Stimulated activated CD4-positive, alpha-beta T cell treated with anti-CD3 and anti-CD28 coated beads, Interleukin-15, amount 100 ng/mL, for 48 hours (primary cell): ENCODE results near the gene PDZK1IP1.
A peak's percentile ranks its signal among the peaks of the same experiment; 100 is the strongest.
"Not testable (repeated sequence)": the region's sequence is repeated elsewhere in the genome, so short reads cannot be mapped to it uniquely, and the experiment has no call there.

Source experiments
- DNase-seq, 2 donors: peaks; one replicate each; pipeline ENCODE4 v3.0.0-alpha.2; 2020; ENCODE audit warnings: low read depth in 2 of 2

PDZK1IP1 gene

DNA sequence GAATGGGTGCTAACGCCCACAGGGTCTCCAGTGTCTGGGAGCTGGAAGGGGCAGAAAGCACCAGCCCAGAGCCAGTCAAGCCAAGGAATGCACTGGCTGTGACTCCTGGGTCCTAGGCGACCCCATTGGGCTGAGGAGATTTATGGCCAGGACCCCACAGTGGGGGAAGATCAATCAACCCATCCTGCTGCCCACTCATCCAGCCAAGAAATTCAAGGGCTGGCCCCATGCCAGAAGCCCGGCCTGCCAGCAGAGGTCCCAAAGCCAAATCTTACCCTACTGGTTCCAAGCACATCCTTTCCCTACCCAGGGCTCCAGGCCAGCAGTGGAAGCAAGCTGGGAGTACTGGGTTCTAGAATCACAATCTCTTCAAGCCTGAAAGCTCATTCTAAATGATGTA is 6.8 kb upstream of the PDZK1IP1 start:
- DNase-seq = no peak

DNA sequence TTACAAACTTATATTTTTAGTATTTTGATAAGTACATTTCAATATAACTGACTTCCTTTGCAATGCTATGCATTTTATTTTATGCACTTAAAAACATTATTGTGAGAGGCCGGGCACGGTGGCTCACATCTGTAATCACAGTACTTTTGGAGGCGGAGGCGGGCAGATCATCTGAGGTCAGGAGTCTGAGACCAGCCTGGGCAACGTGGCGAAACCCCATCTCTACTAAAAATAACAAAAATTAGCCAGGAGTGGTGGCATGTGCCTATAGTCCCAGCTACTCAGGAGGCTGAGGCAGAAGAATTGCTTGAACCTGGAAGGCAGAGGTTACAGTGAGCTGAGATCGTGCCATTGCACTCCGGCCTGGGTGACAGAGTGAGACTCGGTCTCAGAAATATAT is 6.1 kb upstream of the PDZK1IP1 start:
- not testable (repeated sequence) for DNase-seq

DNA sequence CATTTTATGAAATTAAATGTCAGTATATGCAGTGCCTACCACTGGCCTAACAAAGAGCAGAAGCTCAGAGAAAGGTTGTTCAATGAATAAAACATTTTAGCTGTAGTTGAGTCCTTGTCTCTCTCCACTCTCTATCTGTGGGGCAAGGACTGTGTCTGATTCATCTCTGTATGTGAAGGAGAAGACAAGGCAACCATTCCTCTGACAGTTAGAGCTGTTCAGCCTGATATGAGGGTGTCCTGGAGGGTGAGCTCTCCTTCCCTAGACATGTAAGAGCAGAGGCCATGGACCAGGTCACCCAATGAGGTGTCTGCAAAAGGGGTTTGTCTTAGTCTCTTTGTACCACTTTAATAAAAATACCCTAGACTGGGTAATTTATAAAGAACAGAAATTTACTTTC is 4.5 kb upstream of the PDZK1IP1 start:
- DNase-seq = no peak

DNA sequence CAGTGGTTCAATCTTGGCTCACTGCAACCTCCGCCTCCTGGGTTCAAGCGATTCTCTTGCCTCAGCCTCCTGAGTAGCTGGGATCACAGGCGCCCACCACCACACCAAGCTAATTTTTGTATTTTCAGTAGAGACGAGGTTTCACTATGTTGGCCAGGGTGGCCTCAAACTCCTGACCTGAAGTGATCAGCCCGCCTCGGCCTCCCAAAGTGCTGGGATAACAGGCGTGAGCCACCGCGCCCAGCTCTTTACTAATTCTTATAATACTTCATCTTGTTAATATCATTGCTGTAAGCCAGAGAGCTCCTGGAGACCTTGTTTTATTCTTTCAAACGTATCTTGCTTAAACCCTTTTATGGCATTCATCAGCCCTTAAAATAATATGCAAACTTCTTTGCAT is 3.7 kb upstream of the PDZK1IP1 start:
- DNase-seq = not testable (repeated sequence)

DNA sequence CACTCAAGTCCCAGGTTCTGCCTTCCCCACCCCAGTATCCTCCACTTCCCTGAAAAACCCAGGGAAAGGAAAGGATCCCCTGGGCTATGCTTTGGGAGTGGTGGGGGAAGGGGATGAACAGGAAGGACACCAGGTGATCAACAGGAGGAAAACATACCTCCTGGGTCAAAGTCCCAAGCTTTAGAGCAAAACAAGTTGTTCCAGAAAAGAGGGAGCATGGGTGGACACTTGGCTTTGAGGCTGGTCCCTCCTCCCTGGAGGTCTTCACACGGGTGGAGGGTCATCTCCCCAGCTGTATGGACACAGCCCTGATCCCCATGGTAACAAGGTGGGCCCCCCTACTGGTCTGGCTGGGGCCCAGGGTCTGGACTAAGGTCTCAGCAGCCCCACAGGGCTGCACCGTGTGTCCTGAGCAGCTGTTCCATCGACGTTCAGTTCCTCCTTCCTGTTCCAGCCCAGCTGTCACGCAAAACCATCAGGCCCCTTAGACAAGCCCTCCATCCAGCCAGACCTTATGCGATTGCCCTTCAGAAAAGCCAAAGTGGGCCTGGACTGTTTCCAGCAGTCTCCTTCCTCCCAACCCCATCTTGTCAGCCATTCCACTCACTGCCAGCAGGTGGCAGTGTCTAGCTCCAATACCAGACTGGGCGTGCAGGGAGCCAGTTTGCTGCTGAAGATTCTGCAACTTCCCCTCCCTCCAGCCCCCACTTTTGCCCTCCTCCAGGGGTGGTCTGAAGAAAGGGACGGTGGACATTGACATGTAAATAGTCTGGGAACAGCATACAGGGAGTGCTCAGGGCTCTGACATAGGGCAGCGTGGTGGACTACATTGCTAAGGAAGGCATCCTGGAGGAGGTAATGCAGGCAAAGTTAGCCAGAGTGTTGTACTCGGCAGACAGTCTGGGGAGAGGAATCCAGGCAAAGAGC is 2.9 kb upstream of the PDZK1IP1 start:
- peak; percentile 32 to 49 for DNase-seq

DNA sequence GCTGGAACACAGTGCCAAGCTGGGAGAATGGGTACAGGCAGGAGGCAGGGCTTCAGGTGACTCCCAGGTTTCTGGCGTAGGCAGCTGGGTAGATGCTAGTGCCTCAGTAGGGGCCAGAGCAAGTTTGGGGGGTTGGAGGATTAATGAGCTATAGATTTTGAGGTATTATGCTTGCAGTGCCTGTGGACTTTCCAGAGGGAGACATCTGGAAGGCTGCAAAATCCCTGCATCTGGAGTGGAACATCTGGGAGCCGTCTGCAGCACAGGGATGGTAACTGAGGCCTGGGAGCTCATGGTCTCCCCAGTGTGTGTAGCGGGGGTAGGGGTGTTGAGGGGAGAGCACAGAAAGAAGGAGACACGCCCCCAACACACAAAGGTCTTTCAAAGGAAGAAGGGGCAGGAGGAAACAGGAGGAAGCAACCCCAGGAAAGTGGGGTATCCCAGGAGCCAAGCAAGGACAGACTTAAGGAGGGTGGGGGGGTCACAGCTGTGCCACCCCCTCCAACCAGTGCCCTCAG is 2.2 kb upstream of the PDZK1IP1 start:
- no peak for DNase-seq

DNA sequence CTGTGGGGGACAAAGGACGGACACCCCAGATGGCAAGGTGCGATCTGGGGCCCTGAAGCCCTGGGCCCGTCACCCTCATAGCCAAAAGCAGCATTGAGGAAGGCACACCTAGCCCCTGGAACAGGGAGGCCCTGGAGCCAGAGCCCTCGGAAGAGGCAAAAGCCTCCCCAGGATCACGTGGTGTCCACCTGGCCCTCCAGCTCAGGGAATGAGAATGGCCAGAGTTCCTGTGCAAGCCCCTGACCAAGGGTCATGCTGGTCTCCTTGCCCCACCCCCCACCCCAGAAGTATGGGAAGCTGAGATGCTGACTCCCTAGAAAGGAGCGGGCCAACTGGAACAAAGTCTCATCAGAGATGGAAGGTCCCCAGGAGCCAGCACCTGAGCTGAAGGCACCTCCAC is 1.0 kb upstream of the PDZK1IP1 start:
- DNase-seq = no peak

DNA sequence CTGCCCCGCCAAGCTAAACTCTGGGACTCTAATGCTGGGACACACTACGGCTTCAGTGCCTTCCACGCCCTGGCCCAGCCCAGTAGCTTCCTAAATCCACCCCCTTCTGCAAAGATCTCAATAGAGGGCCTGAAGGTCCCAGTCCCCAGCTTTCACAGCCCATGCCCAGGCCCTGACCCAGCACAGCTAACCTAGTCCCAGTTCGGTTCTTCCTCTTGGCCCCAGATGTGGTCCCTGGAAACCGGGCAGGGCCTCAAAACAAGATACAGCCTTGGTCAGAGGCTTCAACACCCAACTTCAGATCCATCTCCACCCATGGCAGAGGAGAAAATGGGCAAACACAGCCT is 646 bp upstream of the PDZK1IP1 start:
- no peak for DNase-seq

DNA sequence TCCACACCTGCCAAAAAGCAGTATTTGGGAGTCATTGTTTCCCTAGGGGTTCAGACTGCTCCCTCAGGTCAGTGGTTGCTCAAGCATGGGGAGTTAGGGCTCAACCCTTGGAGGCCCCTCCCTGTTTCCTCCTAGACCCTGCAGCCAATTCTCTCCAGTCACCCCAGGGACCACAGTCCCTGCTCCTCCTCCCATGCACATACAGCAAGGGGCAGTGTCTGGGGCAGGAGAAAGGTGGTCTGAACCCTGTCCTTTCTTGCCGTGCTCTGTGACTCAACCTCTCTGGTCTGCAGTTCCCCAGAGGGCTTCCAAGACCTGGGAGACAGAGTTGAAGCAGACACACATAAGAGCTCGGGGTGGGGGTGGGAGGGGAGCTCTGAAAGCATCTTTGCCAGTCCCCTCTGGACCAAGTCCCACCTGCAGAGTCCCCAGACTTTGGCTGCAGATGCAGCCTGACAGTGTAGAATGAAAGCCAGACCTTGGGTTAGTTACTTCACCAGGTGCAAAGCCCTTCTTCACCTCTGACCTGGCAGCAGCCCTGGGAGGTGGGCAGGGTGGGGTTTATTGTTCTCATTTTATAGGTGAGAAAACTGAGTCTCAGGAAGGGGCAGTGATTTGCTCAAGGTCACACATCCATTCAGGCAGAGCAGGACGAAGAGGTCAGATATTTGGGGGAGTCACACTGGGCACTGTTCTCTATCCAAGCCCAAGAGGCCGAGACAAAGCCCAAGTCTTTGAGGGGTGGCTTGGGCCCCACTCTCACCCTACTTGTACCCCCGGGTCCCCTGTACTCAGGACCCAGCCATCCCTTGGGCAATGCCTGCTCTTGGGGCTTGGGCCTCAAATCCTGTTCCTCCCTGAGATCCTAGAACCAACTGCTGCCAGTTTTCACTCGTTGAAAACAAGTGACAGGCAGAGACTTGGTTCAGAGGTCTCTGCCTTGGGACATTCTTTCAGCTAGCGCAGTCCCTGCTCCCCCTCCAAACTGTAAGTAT is 748 bp downstream of the PDZK1IP1 start:
- no peak for DNase-seq

DNA sequence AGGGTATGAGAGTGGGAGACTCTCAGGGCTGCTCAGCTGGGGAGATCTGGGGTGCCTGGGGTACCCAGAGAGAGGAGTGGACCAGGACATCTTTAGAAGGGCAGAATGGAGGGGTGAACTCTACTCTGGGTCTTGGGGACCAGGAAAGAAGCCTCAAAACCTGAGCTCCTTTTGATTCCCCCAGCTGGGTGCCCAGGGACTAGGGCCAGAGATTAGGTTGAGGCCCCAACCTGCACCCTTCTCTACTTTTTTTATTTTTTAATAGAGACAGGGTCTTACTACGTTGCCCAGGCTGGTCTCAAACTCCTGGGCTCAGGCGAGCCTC is 1.9 kb downstream of the PDZK1IP1 start:
- DNase-seq = no peak

DNA sequence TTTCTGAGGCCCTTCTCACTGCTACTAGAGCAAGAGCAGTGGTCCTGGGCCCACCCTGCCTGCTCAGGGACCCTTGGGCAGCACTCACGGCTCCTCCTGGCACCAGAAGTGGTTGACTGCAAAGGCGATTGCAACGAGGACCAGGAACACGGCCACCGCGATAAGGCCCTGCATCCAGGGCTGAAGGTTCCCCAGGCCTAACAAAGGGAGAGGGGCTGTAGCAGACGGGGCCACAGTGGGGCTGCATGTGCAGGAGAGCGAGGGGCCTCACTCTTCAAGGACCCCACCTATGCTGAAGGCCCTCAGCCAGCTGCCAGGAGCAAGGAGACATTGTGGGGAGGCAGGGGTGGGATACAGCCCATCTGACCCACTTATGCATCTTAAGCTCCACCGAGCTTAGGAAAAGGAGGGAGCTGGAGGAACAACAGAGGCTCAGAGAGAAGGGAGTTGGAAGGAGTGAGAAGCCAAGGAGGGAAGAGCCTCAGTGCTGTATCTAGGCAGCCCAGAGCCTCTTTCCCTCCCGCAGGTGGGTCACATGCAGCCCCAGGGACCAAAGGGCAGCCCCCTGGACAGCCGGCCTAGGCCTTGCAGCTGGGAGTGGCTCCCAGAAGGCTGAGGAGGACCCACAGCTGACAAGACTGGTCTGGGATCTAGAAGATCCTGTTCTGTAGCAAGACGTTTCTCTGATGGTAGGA is 2.5 kb downstream of the PDZK1IP1 start:
- DNase-seq = no peak

DNA sequence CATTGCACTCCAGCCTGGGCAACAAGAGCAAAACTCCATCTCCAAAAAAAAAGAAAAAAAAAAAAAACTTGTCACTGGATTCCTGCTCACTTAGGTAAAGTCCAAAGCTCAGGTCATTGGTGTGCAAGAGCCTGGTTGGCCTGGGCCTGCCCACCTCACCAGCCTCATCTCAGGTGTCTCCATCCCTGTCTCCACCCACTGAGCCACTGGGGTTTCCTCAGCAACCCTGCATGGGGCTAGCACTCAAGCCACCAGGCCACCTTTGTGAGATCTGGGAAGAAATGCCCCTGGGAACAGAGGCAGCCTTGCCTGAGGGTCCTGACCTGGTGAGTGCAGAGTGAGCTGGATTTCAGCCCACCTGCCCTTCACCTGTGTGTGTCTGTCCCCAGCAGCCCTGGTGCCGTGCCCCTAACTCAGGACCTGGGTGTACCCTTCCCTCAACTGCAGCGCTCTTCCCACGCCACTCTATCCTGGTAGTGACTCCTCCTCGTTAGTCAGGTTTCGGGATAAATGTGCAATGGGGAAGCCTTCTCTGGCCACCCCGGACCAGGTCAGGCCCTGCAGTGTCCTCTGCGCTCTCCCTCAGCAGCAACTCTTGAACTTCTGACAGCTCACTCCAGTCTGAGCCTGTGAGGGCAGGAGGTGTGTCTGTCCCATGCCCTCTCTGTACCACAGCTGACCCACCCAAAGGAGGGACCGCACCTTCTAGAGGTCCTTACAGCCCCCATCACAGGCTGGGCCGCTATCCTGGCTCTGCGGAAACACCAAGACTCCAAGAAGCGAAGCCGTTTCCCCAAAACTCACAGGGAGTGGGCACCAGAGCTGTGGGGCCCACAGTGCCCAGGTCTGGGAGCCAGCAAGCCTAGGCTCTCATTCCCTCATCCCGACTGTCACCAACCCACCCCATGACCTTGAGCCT is 3.3 kb downstream of the PDZK1IP1 start:
- no peak for DNase-seq

DNA sequence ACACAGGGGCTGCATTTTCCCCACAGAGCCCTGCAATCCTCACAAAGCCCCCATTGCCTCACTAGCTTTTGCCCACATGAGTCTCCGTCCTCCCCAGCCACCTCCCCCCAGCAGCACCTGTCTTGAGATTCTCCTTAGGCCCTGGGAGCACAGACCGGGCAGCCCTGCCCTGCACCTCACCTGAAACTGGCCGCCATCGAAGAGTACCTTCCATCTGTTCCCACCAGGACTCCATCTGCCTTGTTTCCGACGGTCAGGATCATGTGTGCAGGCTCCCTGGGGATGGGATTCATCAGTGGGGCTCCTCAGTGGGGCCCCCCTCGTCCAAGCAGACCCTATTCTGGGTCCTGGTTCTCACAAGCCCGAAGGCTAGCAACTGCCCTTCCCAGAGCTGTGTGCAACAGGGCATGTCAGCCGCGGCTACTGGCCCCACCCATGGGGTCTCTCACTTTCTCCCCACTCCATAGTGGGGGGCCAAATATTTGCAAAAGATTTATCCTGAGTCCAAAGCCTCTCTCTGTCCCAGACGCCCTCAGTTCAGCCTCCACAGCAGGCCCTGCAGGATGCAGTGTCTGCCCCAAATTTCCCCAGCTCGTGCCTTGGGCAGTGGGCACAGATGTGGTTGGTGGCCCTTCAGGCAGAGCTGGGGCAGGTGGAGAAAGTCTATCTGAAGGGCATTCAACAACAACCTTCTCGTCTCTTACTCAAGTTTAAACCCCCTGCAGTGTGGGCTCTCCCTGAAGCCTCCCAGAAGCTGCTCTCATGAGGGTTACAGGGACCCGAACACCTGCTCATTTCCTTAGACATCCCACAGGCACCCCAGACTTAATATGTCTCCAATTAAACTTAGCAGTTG is 4.8 kb downstream of the PDZK1IP1 start:
- DNase-seq = no peak

DNA sequence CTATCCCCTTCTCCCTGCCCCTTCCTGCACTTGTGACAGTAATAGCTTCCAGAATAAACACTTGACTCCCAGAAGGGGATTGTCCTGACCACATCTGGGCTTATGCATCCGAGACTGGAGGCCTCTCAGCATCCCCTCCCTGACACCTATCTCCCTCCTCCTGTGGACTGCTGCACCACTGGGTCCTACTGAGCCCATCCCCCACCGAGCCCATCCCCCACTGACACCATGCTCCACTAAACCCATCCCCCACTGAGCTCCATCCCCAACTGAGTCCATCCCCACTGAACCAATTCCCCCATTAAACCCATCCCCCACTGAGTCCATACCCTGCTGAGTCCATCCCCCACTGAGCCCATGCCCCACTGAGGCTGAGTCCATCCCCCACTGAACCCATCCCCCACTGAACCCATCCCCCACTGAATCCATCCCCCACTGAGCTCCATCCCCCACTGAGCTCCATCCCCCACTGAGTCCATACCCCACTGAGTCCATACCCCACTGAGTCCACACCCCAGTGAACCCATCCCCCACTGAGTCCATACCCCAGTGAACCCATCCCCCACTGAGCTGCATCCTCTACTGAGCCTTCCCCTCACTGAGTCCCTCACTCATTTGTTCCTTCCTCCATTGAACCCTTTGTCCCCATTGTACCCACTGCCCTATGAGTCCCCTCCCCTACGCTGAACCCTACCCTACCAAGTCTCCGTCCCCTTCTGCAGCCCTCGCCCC is 5.6 kb downstream of the PDZK1IP1 start:
- no peak for DNase-seq

DNA sequence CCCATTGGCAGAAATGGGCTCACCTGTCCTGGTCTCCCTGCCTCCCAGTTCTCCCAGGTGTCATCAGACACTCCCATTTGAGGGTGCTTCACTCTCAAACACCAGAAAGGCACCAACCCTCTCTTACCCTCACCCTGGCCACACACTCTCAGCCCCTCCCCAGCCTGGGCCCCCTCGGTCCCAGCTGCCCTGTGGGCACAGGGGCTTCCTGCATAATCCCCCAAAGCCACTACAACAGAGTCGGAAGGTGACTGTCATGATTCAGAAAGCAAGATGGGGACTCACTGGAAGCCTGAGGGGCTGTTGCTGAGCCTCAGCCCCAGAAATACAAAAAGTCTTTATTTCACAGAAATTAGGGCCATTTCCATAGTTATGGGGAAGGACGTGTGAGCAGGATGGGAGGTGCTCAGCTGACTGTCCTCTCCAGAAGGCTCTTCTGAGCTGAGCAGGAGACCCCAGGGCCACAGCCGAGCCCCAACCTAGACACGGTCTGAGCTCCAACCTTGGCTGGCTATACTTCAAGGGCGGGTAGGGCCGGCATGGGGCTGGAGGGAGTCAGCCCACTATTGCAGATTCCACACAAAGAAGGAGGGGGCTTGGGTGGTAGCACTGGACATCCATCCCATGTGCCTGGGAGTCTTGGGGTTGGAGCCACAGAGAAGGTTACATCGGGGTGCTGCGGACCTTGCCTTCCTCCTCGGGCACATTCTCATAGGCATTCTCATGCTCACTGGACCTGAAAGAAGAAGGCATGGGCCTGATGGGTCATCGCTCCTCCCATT is 6.3 kb downstream of the PDZK1IP1 start:
- no peak for DNase-seq

DNA sequence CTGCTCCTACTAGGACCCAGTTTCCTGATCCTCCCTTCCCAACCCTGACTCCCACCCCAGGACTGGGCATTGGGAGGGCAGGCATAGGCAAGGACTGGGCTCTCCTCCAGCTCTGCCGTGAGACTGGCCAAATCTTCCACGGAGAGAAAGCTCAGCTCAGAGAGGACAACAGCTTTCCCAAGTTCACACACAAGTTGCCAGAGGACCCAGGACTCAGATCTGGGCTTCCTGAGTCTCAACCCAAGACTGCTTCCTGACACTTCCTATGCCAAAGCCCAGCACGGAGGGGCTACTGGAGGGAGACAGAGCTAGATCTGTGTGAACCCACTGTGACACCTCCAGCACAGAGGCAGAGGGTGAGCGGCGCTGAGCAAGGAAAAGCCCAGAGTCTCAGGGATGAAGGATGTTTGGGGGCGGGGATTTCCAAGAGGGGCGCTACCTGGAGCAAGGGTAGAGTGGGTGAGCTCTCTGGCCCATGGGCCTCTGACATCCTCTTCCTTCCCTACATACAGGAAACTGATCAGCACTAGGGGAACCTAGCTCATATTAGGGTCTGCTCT is 7.1 kb downstream of the PDZK1IP1 start:
- no peak for DNase-seq

DNA sequence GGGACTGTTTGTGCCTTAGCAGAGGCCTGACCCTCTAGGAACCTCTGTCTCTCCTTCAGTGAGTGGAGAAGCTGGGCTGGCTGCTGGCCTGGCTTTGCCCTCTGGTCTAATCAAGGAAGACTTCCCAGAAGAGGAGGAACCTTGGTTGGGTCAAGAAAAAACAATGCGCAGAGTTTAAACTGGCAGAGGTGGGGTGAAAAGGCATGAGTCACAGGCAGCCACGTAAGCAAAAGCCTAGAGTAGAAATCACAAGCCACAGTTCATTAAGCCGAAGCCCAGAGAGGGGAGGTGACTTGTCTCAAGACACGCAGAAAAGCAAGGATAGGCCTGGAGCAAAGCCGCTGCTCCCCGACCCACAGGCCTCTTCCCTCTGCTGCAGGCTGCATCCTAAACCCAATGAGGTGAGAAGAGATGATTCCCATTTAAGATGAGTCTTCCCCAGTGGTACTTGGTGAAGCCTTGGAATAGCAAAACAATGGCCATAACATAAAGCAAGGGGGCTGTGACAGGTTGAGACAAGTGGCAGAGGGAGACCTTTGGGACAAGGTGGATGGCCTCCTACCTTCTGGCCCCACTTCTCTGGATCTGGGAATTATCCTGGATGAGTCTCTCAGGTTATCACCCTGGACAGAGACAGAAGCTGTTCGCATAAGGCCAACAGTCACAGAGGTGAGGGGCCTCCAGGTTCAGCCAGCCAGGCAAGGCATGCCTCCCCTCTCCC is 7.7 kb downstream of the PDZK1IP1 start:
- no peak for DNase-seq
